A549 (cell line): ENCODE results near the gene LYPLAL1. TPM values are rescaled to one million over a fixed set of nuclear protein-coding genes. Genes with fewer than 3 reads are reported as not detected.

Source experiments
- RFX5 ChIP-seq: fragments of 450-650 bp; IDR thresholded peaks from 2 replicates; pipeline ENCODE4 v1.7.1; 2014; ENCODE audit warnings: antibody characterized with exemption, mild to moderate bottlenecking, moderate library complexity
- SREBF2 ChIP-seq: fragments of 450-650 bp; IDR thresholded peaks from 2 replicates; pipeline ENCODE4 v1.6.1; 2014; ENCODE audit warnings: mild to moderate bottlenecking, moderate library complexity
- polyA plus RNA-seq, 4 experiments: library from polyadenylated mRNA; depleted of rRNA in 3 of 4; stranded (reverse); fragments of >200 nt; fragmentation: RNase III in 1 of 4; extraction: RNeasy Plus Mini Kit Qiagen cat#74134 plus additional on column Dnase treatment in 1 of 4; gene quantifications; 2 replicates in 3 of 4; 3 replicates in 1 of 4; pipeline ENCODE4 v1.2.3, GENCODE V29; 2011 to 2017
- TF ChIP-seq, protein P1 (sequence below): fragments of >200 bp; sonication (Bioruptor Twin); formaldehyde crosslinking; IDR thresholded peaks from 3 replicates; pipeline ENCODE4 v1.6.1; 2016

The LYPLAL1 gene
- polyA plus RNA-seq, 2 of the 4 experiments (the other 2 are of a cell fraction): 13.6 to 61.2 TPM

DNA sequence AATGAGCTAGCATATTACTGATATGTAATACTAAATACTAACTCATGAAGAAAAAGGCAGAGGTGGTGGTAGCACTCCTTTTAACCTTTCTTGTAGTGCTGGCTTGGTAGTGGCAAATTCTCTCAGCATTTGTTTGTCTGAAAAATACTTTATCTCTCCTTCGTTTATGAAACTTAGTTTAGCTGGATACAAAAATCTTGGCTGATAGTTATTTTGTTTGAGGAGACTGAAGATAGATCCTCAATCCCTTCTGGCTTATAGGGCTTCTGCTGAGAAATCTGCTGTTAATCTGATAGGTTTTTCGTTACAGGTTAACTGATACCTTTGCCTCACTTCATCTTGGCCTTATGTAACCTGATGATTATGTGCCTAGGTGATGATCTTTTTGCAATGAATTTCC lies 87.8 kb downstream of the LYPLAL1 start (continued):
- TF ChIP-seq, protein P1, sequence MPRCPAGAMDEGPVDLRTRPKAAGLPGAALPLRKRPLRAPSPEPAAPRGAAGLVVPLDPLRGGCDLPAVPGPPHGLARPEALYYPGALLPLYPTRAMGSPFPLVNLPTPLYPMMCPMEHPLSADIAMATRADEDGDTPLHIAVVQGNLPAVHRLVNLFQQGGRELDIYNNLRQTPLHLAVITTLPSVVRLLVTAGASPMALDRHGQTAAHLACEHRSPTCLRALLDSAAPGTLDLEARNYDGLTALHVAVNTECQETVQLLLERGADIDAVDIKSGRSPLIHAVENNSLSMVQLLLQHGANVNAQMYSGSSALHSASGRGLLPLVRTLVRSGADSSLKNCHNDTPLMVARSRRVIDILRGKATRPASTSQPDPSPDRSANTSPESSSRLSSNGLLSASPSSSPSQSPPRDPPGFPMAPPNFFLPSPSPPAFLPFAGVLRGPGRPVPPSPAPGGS: no peak
- no peak for TF ChIP-seq RFX5
- TF ChIP-seq SREBF2: no peak
- TF ChIP-seq, all 56 proteins: peak for 0
